ENCODE measurements around the gene TRA2B. TPM values are rescaled to one million over a fixed set of nuclear protein-coding genes. Genes with fewer than 3 reads are reported as not detected.

The TRA2B gene
- total and polyA plus RNA-seq, 2 of the 8 experiments (the other 6 are each of a cell fraction or from before 2014, with no cell fraction given): 206 to 274 TPM

- H3K79me2 ChIP-seq (ENCODE audit: control insufficient read depth in 1 of 2, insufficient read depth in 2 of 2, low read length in 2 of 2): no peaks in the 10 kb centered on the region
- H4K8ac ChIP-seq (ENCODE audit: extremely low read depth, insufficient read depth, low read length): no peak overlapping the region
- no peak overlapping the region for H3K4me3 ChIP-seq (ENCODE audit: extremely low read depth in 1 of 4, insufficient read depth in 2 of 4, low read depth in 3 of 4, low read length in 4 of 4)
- no peak overlapping the region for H3K27ac ChIP-seq (ENCODE audit: low read depth, low read length)
- no peaks in the 10 kb centered on the region for H3K9me3 ChIP-seq (ENCODE audit: insufficient read depth in 2 of 2, low read depth in 1 of 2, low read length in 1 of 2)
- no peak overlapping the region for H3K14ac ChIP-seq (ENCODE audit: insufficient read length)
- TF ChIP-seq POU5F1 (IDR thresholded peaks at IDR 0.05; ENCODE audit: low read depth, low read length): no peak
- no peak for TF ChIP-seq HDAC2 (IDR thresholded peaks at IDR 0.05; ENCODE audit: borderline replicate concordance in 1 of 2, low read depth in 2 of 2, low read length in 2 of 2)
- TF ChIP-seq POLR2AphosphoS5 (IDR thresholded peaks at IDR 0.05; ENCODE audit: low read depth, low read length): no peak
- no peak for TF ChIP-seq TCF12 (IDR thresholded peaks at IDR 0.05; ENCODE audit: low read depth, low read length)
- TF ChIP-seq BCL11A (IDR thresholded peaks at IDR 0.05; ENCODE audit: low read depth in 2 of 2, low read length in 2 of 2): no peak
- TF ChIP-seq SUZ12 (IDR thresholded peaks at IDR 0.05; ENCODE audit: low read length): no peak
- TF ChIP-seq MAFK (IDR thresholded peaks at IDR 0.05; ENCODE audit: low read depth, low read length): no peak
- no peak for TF ChIP-seq BACH1 (IDR thresholded peaks at IDR 0.05; ENCODE audit: low read length)
- no peak overlapping the region for H2BK12ac ChIP-seq (ENCODE audit: low read depth, low read length)
- H2BK5ac ChIP-seq (ENCODE audit: low read depth, low read length): no peak overlapping the region
- H4K20me1 ChIP-seq (replicated peaks in 1 of 2; ENCODE audit: control insufficient read depth in 1 of 2, insufficient read depth in 2 of 2, low read length in 2 of 2): no peaks in the 10 kb centered on the region
- POLR2A ChIA-PET (ENCODE audit: partially characterized antibody): interaction anchor here (1.6 kb wide), 1 partner anchor 65 kb away, joined by 3 read pairs; no protein-coding TSS in a partner anchor
- no peaks in the 10 kb centered on the region for H3K27me3 ChIP-seq (replicated peaks in 1 of 4; ENCODE audit: control insufficient read depth in 3 of 4, extremely low read depth in 1 of 4, insufficient read depth in 3 of 4, low read length in 3 of 4)
- no peaks in the 10 kb centered on the region for H3K23me2 ChIP-seq (ENCODE audit: low read depth, low read length)
- WGBS, 2 experiments (ENCODE audit: extremely low coverage in 1 of 2, insufficient coverage in 1 of 2, insufficient read length in 1 of 2, insufficient replicate concordance in 2 of 2, low coverage in 1 of 2, low lambda C conversion rate in 2 of 2, missing lambda C conversion rate in 1 of 2): 80% methylated on average over 1 of the region's 1 CpG; no CpG with 5 or more reads in 1 of the 2 experiments
- no peaks in the 10 kb centered on the region for H3K36me3 ChIP-seq (ENCODE audit: control insufficient read depth in 2 of 4, insufficient read depth in 4 of 4, low read length in 3 of 4)
- no peak overlapping the region for H2BK120ac ChIP-seq (replicated peaks; ENCODE audit: low read depth, low read length)
- no peak overlapping the region for H2AFZ ChIP-seq (ENCODE audit: low read length)
- no peak overlapping the region for H3K4ac ChIP-seq (replicated peaks; ENCODE audit: insufficient read length, low read depth, low read length)
- H3K4me1 ChIP-seq (replicated peaks in 1 of 4; ENCODE audit: control insufficient read depth in 3 of 4, insufficient read depth in 4 of 4, low read length in 3 of 4): peaks cover 0 to 3% (median 1%) of the 10 kb centered on the region in 4 experiments; a peak in 1 of 7 replicates
- H3K79me1 ChIP-seq (ENCODE audit: low read depth, low read length): no peaks in the 10 kb centered on the region
- H3K9ac ChIP-seq (replicated peaks in 1 of 4; ENCODE audit: extremely low read depth in 1 of 4, low read depth in 3 of 4, low read length in 3 of 4): no peak overlapping the region
- no peak overlapping the region for H3K4me2 ChIP-seq (ENCODE audit: insufficient read depth in 1 of 2, low read depth in 2 of 2, low read length in 2 of 2)
- FAIRE-seq (no peak), DNase-seq (ENCODE audit: low read depth in 1 of 2, low spot score in 2 of 2) (no peak)
- no peak overlapping the region for H2BK15ac ChIP-seq (ENCODE audit: low read length)
- H2AK5ac ChIP-seq (ENCODE audit: low read depth, low read length): no peak overlapping the region
- H2BK20ac ChIP-seq (ENCODE audit: low read length): no peak overlapping the region
- H3K56ac ChIP-seq (replicated peaks; ENCODE audit: insufficient read length, low read depth, low read length): no peak overlapping the region
- CTCF ChIA-PET (ENCODE audit: partially characterized antibody): interaction anchor here (1.1 to 2.0 kb wide), 5 partner anchors 10 to 190 kb away, joined by 3 to 7 read pairs (median 5); no protein-coding TSS in a partner anchor
- no peak overlapping the region for H3K23ac ChIP-seq (ENCODE audit: insufficient read length)
- H4K5ac ChIP-seq (ENCODE audit: insufficient read length, low read depth, low read length): no peak overlapping the region
- no peak overlapping the region for H4K91ac ChIP-seq (replicated peaks; ENCODE audit: insufficient read length, low read length)
- H3K18ac ChIP-seq (ENCODE audit: extremely low read depth, low read length): no peak overlapping the region
Measured at GRCh38 chr3:185866555-185866954, 71.3 kb downstream of the TRA2B start.

All from H1 (cell line).